ENCODE data around the gene SPTBN2.
A peak's percentile ranks its signal among the peaks of the same experiment; 100 is the strongest.

The SPTBN2 gene

GRCh38 chr11:66728693-66729385 lies at the start of gene SPTBN2:
SPTBN2 (minus strand) TSS chr11:66729216; CDS start chr11:66721240, 7,976 bp downstream.
- no peak for DNase-seq (ENCODE audit: low read depth)

GRCh38 chr11:66768818-66769217 lies 39.8 kb upstream of the SPTBN2 start:
- no peak for DNase-seq (ENCODE audit: low read depth)

DNA sequence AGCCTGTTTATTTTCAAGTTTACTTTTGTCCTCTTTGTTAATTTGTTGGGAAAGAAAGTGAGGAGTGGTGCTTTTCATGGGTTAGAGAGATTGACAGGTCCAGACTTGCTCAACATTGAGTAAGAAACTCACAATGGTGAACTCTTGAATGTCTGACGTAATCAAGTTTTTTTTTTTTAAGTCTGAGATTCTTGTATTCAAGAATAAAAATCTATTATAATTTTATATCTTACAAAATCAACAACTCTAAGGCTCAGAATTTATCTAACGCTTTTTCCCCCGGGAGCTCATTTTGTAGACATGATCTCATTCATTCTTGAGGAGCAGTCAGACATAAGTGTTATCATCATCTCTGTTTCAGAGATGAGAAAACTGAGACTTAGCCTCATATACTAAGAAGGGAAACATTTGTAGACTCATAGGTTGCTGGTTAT lies 39.1 kb upstream of the SPTBN2 start:
- no peak for DNase-seq (ENCODE audit: low read depth)

DNA sequence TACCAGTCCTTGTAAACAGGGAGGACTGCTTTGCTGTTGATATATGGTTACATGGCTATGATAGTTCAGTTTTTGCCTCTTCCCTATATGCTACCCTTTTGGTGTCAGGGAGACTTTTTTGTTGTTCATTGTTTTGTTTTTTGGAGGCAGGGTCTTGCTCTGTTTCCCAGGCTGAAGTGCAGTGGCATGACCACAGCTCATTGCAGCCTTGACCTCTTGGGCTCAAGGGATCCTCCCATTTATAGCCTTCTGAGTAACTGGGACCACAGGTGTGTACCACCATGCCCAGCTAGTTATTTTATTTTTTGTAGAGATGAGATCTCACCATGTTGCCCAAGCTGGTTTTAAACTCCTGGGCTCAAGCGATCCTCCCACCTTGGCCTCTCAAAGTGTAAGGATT lies 38.6 kb upstream of the SPTBN2 start:
- no peak for DNase-seq (ENCODE audit: low read depth)

- no peak for DNase-seq (ENCODE audit: low read depth)
These were observed 37.7 kb upstream of the SPTBN2 start for GRCh38 chr11:66766681-66767080.

- DNase-seq (ENCODE audit: low read depth) = no peak
These were observed 33.1 kb upstream of the SPTBN2 start for GRCh38 chr11:66762088-66762487.

- no peak for DNase-seq (ENCODE audit: low read depth)
These were observed 23.1 kb upstream of the SPTBN2 start for GRCh38 chr11:66752148-66752547.

- DNase-seq (ENCODE audit: low read depth) = no peak
These were observed 20.1 kb upstream of the SPTBN2 start for GRCh38 chr11:66749091-66749490.

- DNase-seq (ENCODE audit: low read depth) = no peak
These were observed 18.5 kb upstream of the SPTBN2 start for GRCh38 chr11:66747480-66747879.

- no peak for DNase-seq (ENCODE audit: low read depth)
These were observed 16.6 kb upstream of the SPTBN2 start for GRCh38 chr11:66745356-66746235.

- peak; percentile 81 for DNase-seq (ENCODE audit: low read depth)
These were observed 15.7 kb upstream of the SPTBN2 start for GRCh38 chr11:66744485-66745355.

GRCh38 chr11:66743271-66743968 lies 14.4 kb upstream of the SPTBN2 start:
- DNase-seq (ENCODE audit: low read depth) = no peak

- DNase-seq (ENCODE audit: low read depth) = no peak
These were observed 12.1 kb upstream of the SPTBN2 start for GRCh38 chr11:66741153-66741552.

- no peak for DNase-seq (ENCODE audit: low read depth)
These were observed 11.0 kb upstream of the SPTBN2 start for GRCh38 chr11:66739983-66740382.

- DNase-seq (ENCODE audit: low read depth) = no peak
These were observed 5.2 kb upstream of the SPTBN2 start for GRCh38 chr11:66734215-66734614.

GRCh38 chr11:66729447-66729846 lies 431 bp upstream of the SPTBN2 start:
- no peak for DNase-seq (ENCODE audit: low read depth)

- DNase-seq (ENCODE audit: low read depth) = no peak
These were observed 851 bp downstream of the SPTBN2 start for GRCh38 chr11:66728038-66728692.

DNA sequence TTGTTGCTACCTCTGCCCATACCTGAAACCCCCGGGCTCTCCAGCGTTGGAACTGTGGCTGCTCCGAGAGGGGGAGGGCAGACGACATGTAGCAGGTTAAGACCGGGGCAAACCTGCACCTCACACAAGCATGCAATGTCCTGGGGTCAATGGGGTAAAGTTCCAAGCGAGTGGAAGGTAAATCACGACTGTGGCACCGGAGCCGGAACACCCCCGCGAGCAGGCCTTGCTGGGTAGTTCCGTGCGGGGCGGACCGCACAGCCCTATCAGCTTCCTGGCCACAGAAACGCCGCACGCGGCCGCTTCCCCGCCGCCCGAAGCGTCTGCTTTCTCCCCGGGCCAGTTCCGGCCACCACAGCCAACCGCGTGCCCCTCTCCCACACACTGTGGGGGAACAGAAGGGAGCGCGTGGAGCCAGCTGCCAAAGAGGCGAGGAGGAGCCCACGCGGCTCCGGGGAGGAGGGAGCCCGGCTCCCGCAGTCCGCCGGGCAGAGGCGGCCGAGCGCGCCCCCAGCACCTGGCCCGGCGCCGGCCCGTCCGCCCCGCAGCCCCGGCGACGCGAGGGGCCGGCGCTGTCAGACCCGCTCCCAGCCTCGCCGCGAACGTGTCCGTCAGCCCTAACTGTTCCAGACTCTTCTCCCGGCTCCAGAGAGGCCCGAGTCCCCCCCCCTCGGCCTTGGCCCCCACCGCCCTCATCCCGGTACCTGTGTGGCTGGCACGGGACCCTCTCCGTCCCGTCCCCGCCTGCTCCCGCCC lies 1.6 kb downstream of the SPTBN2 start:
- DNase-seq (ENCODE audit: low read depth) = no peak

DNA sequence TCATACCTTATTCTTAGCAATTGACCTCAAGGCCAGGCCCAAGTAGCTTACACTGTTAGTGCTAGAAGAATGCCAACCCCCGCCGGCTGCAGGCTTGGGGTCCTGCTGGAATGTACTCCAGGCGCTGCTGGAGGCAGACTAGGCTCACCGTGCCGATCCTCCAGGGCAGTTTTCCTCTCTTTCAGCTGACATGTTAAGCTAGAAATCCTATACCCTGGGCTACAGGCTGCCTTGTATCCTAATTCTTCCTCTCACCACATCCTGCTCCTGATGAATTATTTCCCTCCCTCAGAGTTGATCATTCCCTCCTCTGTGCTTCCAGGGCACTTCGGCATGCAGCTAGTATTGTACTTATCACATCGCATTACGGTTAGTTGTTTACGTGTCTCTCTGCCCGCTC lies 3.4 kb downstream of the SPTBN2 start:
- no peak for DNase-seq (ENCODE audit: low read depth)

- no peak for DNase-seq (ENCODE audit: low read depth)
These were observed 3.9 kb downstream of the SPTBN2 start for GRCh38 chr11:66725114-66725513.
